Liver (tissue), 9 donors: Measurements from ENCODE around the gene MOB1B. TPM values are rescaled to one million over a fixed set of nuclear protein-coding genes. Genes with fewer than 3 reads are reported as not detected.

Experiments
- DNase-seq: peaks from one replicate; pipeline ENCODE4 v3.0.0-alpha.2; 2017; ENCODE audit warnings: low spot score
- H3K27ac ChIP-seq, 2 donors: one replicate each; pipeline ENCODE4 v1.7.0; 2013; ENCODE audit warnings: inconsistent platforms in 2 of 2, low read length in 2 of 2, control low read depth in 1 of 2, low read depth in 1 of 2, mild to moderate bottlenecking in 1 of 2
- H3K27me3 ChIP-seq, 4 donors: one replicate each; pipeline versions ENCODE4 v1.6.1 to v1.7.0; 2013; ENCODE audit warnings: low read length in 3 of 4, inconsistent platforms in 1 of 4, mild to moderate bottlenecking in 1 of 4, moderate library complexity in 1 of 4; ENCODE audit not compliant: control insufficient read depth in 4 of 4, insufficient read depth in 4 of 4
- H3K36me3 ChIP-seq, 4 donors: one replicate each; pipeline versions ENCODE4 v1.6.1 to v1.7.0; 2013; ENCODE audit warnings: low read length in 3 of 4, mild to moderate bottlenecking in 3 of 4, low read depth in 1 of 4, moderate library complexity in 1 of 4; ENCODE audit not compliant: control insufficient read depth in 4 of 4, insufficient read depth in 3 of 4
- H3K4me1 ChIP-seq, 4 donors: one replicate each; pipeline versions ENCODE4 v1.6.1 to v1.7.0; 2013; ENCODE audit warnings: low read length in 3 of 4, mild to moderate bottlenecking in 3 of 4, moderate library complexity in 1 of 4; ENCODE audit not compliant: control insufficient read depth in 4 of 4, insufficient read depth in 4 of 4
- H3K4me3 ChIP-seq, 3 donors: one replicate each; pipeline versions ENCODE4 v1.6.1 to v1.7.0; 2013; ENCODE audit warnings: low read length in 3 of 3, control low read depth in 1 of 3, low read depth in 1 of 3, mild to moderate bottlenecking in 1 of 3
- H3K9ac ChIP-seq, 2 donors: one replicate each; pipeline ENCODE4 v1.7.0; 2013; ENCODE audit warnings: low read length in 2 of 2, mild to moderate bottlenecking in 2 of 2, moderate library complexity in 2 of 2, control low read depth in 1 of 2, low read depth in 1 of 2
- H3K9me3 ChIP-seq, 4 donors: one replicate each; pipeline versions ENCODE4 v1.6.1 to v1.7.0; 2013; ENCODE audit warnings: low read length in 3 of 4; ENCODE audit not compliant: control insufficient read depth in 4 of 4
- ATF3 ChIP-seq: IDR thresholded peaks from 2 replicates; pipeline ENCODE4 v1.6.1; 2016; ENCODE audit warnings: antibody characterized with exemption
- EGR1 ChIP-seq, 2 donors: IDR thresholded peaks; 2 replicates each; pipeline ENCODE4 v1.6.1; 2016 to 2018; ENCODE audit warnings: antibody characterized with exemption in 2 of 2, low read depth in 2 of 2
- FOXA1 ChIP-seq: IDR thresholded peaks from 2 replicates; pipeline ENCODE4 v1.6.1; 2016; ENCODE audit warnings: antibody characterized with exemption
- FOXA2 ChIP-seq: IDR thresholded peaks from 2 replicates; pipeline ENCODE4 v1.6.1; 2016; ENCODE audit warnings: antibody characterized with exemption
- GABPA ChIP-seq, 2 donors: IDR thresholded peaks in 1 of 2; conservative IDR thresholded peaks in 1 of 2; 2 replicates each; pipeline ENCODE4 v1.6.1; 2016; ENCODE audit warnings: antibody characterized with exemption in 2 of 2, mild to moderate bottlenecking in 1 of 2, moderate library complexity in 1 of 2
- HNF4A ChIP-seq, 2 donors: conservative IDR thresholded peaks; 2 replicates each; pipeline ENCODE4 v1.6.1; 2016; ENCODE audit warnings: antibody characterized with exemption in 2 of 2, mild to moderate bottlenecking in 2 of 2
- HNF4G ChIP-seq: IDR thresholded peaks from 2 replicates; pipeline ENCODE4 v1.6.1; 2016; ENCODE audit warnings: antibody characterized with exemption
- JUND ChIP-seq, 2 donors: IDR thresholded peaks; 2 replicates each; pipeline ENCODE4 v1.6.1; 2016; ENCODE audit warnings: antibody characterized with exemption in 2 of 2
- NR2F2 ChIP-seq: IDR thresholded peaks from 2 replicates; pipeline ENCODE4 v1.6.1; 2016; ENCODE audit warnings: antibody characterized with exemption
- RAD21 ChIP-seq, 2 donors: IDR thresholded peaks; 2 replicates each; pipeline ENCODE4 v1.6.1; 2016; ENCODE audit warnings: antibody characterized with exemption in 2 of 2, mild to moderate bottlenecking in 2 of 2
- RXRA ChIP-seq, 2 donors: IDR thresholded peaks; 2 replicates each; pipeline ENCODE4 v1.6.1; 2017 to 2018; ENCODE audit warnings: antibody characterized with exemption in 2 of 2, mild to moderate bottlenecking in 1 of 2
- SP1 ChIP-seq: IDR thresholded peaks from 2 replicates; pipeline ENCODE4 v1.6.1; 2018; ENCODE audit warnings: antibody characterized with exemption, mild to moderate bottlenecking
- TAF1 ChIP-seq: conservative IDR thresholded peaks from 2 replicates; pipeline ENCODE4 v1.6.1; 2016; ENCODE audit warnings: antibody characterized with exemption, mild to moderate bottlenecking
- YY1 ChIP-seq: IDR thresholded peaks from 2 replicates; pipeline ENCODE4 v1.6.1; 2016; ENCODE audit warnings: antibody characterized with exemption, mild to moderate bottlenecking
- ZBTB33 ChIP-seq: IDR thresholded peaks from 2 replicates; pipeline ENCODE4 v1.6.1; 2016; ENCODE audit warnings: antibody characterized with exemption
- whole genome bisulfite sequencing: extraction: QIAGEN DNeasy Blood & Tissue Kit; methylation state at CpG from one replicate; pipeline ENCODE4 v1.1.7; 2013; 5-methylcytosine and 5-hydroxymethylcytosine counted together
- polyA plus RNA-seq, 2 donors: library from polyadenylated mRNA; stranded (reverse) in 1 of 2; unstranded in 1 of 2; fragments of 200-250 nt in 1 of 2; fragments of >200 nt in 1 of 2; fragmentation: Nextera tagmentation in 1 of 2; extraction: Ambion mirVana in 1 of 2; gene quantifications; one replicate each; pipeline versions ENCODE4 v1.2.1 to v1.2.3, GENCODE V29; 2013 to 2015
- total RNA-seq, 2 donors: library from RNA; depleted of rRNA; stranded (reverse); fragments of >200 nt; gene quantifications; one replicate each; pipeline ENCODE4 v1.2.3, GENCODE V29; 2014
- TF ChIP-seq, protein P1 (sequence below): fragments of 150-350 bp; IDR thresholded peaks from 2 replicates; pipeline ENCODE4 v1.5.1; 2017; ENCODE audit warnings: improper control_type of control experiment, low read depth, low read length; ENCODE audit not compliant: missing input control
- TF ChIP-seq, protein P2 (sequence below): IDR thresholded peaks from 2 replicates; pipeline ENCODE4 v1.6.1; 2016; ENCODE audit warnings: antibody characterized with exemption
- donor health status: healthy.
- donor health status: healthy.
- donor health status: healthy.
- donor health status: healthy.
- donor health status: healthy.

MOB1B gene
- total and polyA plus RNA-seq, 4 donors, result 2.1 to 69.0 (median 3.7) TPM

- Histone ChIP-seq H3K4me1 (peaks cover 0 to 19% (median 7%) of the 10 kb centered on the region in 4 donors), H3K27ac (no peak overlapping the region), H3K9me3 (no peaks in the 10 kb centered on the region), H3K4me3 (no peak overlapping the region), H3K27me3 (no peaks in the 10 kb centered on the region), H3K9ac (no peak overlapping the region), H3K36me3 (no peaks in the 10 kb centered on the region)
- 96% methylated on average over 2 of the region's 2 CpGs for WGBS
- no peak for TF ChIP-seq FOXA1
- TF ChIP-seq ATF3, result no peak
- TF ChIP-seq YY1, result no peak
- no peak for TF ChIP-seq GABPA (IDR thresholded peaks at IDR 0.05 in 1 of 2, conservative IDR thresholded peaks at IDR 0.05 in 1 of 2)
- no peak for TF ChIP-seq TAF1
- TF ChIP-seq HNF4A (conservative IDR thresholded peaks at IDR 0.05), result no peak
- no peak for TF ChIP-seq SP1
- TF ChIP-seq, protein P1, sequence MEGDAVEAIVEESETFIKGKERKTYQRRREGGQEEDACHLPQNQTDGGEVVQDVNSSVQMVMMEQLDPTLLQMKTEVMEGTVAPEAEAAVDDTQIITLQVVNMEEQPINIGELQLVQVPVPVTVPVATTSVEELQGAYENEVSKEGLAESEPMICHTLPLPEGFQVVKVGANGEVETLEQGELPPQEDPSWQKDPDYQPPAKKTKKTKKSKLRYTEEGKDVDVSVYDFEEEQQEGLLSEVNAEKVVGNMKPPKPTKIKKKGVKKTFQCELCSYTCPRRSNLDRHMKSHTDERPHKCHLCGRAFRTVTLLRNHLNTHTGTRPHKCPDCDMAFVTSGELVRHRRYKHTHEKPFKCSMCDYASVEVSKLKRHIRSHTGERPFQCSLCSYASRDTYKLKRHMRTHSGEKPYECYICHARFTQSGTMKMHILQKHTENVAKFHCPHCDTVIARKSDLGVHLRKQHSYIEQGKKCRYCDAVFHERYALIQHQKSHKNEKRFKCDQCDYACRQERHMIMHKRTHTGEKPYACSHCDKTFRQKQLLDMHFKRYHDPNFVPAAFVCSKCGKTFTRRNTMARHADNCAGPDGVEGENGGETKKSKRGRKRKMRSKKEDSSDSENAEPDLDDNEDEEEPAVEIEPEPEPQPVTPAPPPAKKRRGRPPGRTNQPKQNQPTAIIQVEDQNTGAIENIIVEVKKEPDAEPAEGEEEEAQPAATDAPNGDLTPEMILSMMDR, result no peak
- TF ChIP-seq EGR1 (IDR thresholded peaks at IDR 0.05; ENCODE audit: low read depth in 2 of 2), result no peak
- no peak for TF ChIP-seq RAD21 (IDR thresholded peaks at IDR 0.05)
- TF ChIP-seq ZBTB33, result no peak
- TF ChIP-seq HNF4G, result no peak
- TF ChIP-seq, protein P2, sequence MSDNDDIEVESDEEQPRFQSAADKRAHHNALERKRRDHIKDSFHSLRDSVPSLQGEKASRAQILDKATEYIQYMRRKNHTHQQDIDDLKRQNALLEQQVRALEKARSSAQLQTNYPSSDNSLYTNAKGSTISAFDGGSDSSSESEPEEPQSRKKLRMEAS, result no peak
- no peak for TF ChIP-seq JUND (IDR thresholded peaks at IDR 0.05)
- DNase-seq, result no peak
Observed at GRCh38 chr4:70991596-70991995, 89.4 kb downstream of the MOB1B start.

DNA sequence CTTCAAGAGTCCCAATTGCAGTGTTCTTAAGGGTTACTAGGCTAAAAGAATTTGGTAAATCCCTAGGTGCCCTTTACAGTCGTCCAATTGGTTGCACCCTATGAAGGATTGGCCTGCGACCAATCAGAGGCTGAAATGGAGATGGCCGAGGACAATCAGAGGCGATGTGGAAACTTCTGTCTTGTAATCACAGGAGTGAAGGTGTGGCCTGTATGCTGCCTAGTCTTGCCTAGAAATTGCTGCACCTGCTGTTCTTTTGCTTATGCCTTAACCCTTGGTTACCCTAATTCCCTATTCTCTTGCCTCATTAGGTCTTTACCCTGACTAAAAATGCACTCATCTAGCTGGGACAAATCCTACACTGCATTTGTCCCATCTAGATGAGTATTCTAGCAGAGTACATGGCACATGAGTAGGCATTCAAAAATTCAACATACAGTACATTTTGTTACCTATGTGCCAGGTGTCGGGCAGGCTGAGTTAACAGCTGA, 90.3 kb downstream of the MOB1B start:
- H3K4me3 ChIP-seq, result no peak overlapping the region
- peak overlapping the region in 1 of 2 donors; percentile 79 for H3K27ac ChIP-seq
- no peaks in the 10 kb centered on the region for H3K27me3 ChIP-seq
- H3K4me1 ChIP-seq, result peaks cover 0 to 19% (median 7%) of the 10 kb centered on the region in 4 donors
- no peak for DNase-seq
- WGBS, result 80% methylated on average over 5 of the region's 5 CpGs
- H3K36me3 ChIP-seq, result no peaks in the 10 kb centered on the region
- H3K9me3 ChIP-seq, result no peaks in the 10 kb centered on the region
- H3K9ac ChIP-seq, result no peak overlapping the region
- no peak for TF ChIP-seq EGR1 (IDR thresholded peaks at IDR 0.05; ENCODE audit: low read depth in 2 of 2)
- TF ChIP-seq FOXA1, result no peak
- no peak for TF ChIP-seq GABPA (IDR thresholded peaks at IDR 0.05 in 1 of 2, conservative IDR thresholded peaks at IDR 0.05 in 1 of 2)
- no peak for TF ChIP-seq YY1
- no peak for TF ChIP-seq SP1
- TF ChIP-seq FOXA2, result no peak
- no peak for TF ChIP-seq RXRA (IDR thresholded peaks at IDR 0.05)
- TF ChIP-seq HNF4G, result no peak
- no peak for TF ChIP-seq ZBTB33
- TF ChIP-seq, protein P2, result no peak
- no peak for TF ChIP-seq NR2F2
- no peak for TF ChIP-seq HNF4A (conservative IDR thresholded peaks at IDR 0.05)
- TF ChIP-seq TAF1, result no peak
- no peak for TF ChIP-seq RAD21 (IDR thresholded peaks at IDR 0.05)
- TF ChIP-seq, protein P1, result no peak
- no peak for TF ChIP-seq ATF3
